ENCODE measurements around the gene SCAMP4. TPM values are rescaled to one million over a fixed set of nuclear protein-coding genes. Genes with fewer than 3 reads are reported as not detected.

SCAMP4 gene
- total RNA-seq, 1 donor from 2014 or later: 41.9 TPM

DNA sequence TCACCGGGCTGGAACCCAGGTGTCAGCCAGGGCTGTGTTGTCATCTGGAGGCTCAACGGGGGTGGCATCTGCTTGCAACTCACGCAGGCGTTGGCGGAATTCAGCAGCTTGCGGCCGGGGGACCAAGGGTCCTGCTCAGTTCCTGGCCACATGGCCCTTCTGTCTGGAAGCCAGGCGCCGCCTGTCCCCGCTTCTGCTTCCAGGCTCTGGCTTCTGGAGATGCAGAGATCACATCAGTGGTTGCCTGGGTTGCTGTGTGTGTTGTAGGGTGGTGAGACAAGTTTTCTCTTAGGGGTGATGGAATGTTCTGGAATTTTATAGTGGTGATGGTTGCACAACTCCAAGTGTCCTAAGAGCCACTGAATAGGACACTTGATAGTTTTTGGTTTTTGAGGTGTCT is 5.0 kb downstream of the SCAMP4 start:
- intact Hi-C loops (cut with micrococcal nuclease): no loop called here

DNA sequence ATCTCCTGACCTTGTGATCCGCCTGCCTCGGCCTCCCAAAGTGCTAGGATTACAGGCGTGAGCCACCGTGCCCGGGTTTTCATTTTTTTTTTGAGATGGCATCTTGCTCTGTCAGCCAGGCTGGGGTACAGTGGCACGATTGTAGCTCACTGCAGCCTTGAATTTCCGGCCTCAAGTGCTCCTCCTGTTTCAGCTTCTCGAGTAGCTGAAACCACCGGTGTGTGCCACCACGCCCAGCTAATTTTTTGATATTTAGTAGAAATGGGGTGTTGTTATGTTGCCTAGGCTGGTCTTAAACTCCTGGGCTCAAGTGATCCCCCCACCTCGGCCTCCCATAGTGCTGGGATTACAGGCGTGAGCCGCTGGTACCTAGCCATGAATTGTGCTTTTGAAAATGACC is 5.9 kb downstream of the SCAMP4 start:
- intact Hi-C loops (cut with micrococcal nuclease): no loop called here

GRCh38 chr19:1911995-1912394 is 6.8 kb downstream of the SCAMP4 start:
- intact Hi-C loops (cut with micrococcal nuclease): no loop called here

GRCh38 chr19:1912760-1913505 is 7.7 kb downstream of the SCAMP4 start:
- intact Hi-C loops (cut with micrococcal nuclease): no loop called here

DNA sequence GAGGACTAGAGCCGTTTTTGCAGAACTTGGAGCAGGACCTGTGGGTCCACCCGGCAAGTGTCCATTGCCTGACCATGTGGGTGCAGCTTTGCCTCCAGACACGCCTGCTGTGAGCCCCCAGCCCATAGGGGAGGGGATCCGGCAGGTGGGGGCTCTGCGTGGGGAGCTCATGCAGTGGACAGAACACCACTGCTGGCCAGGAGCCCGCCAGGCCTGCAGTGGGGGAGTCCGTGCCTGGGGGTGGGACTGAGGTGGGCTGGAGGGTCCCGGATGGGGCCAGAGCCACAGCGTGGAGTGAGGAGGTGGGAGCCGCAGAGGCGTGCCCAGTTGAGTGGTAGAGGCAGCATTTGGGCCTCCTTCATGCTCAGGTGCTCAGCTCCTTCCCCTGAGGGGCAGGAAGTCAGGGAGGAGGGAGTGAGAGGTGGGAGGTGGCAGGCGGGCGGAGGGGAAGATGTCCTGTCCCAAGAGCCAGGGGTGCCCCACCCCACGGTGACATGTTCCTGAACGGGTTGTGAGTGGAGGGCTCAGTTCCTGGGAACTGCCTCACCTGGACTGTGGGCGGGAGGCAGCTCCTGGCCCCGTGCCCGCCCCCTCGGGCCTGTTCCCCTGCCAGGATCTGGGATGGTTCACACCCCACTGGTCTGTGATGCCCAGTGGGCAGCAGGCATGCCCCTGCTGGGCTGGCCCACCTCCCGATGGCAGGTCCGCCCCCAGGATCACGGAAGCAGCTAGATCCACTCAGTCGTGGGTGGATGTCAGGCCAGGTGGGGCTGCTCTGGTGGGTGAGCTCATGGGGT is 8.8 kb downstream of the SCAMP4 start:
- intact Hi-C loops (cut with micrococcal nuclease): no loop called here

GRCh38 chr19:1914826-1915341 is 9.7 kb downstream of the SCAMP4 start:
- intact Hi-C loops (cut with micrococcal nuclease): no loop called here

DNA sequence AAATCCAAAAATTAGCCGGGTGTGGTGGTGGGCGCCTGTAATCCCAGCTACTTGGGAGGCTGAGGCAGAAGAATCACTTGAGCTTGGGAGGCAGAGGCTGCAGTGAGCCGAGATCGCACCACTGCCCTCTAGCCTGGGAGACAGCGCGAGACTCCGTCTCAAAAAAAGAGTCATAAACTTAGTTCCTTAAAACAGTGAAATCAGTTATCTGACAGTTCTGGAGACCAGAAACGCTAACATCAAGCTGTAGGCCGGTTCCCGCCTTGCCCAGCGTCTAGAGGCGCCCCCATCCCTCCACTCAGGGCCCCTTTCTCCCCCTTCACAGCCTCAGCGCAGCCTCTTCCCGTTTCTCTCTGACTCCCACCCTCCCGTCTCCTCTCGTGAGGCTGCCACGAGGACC is 11.9 kb downstream of the SCAMP4 start:
- intact Hi-C loops (cut with micrococcal nuclease): no loop called here

DNA sequence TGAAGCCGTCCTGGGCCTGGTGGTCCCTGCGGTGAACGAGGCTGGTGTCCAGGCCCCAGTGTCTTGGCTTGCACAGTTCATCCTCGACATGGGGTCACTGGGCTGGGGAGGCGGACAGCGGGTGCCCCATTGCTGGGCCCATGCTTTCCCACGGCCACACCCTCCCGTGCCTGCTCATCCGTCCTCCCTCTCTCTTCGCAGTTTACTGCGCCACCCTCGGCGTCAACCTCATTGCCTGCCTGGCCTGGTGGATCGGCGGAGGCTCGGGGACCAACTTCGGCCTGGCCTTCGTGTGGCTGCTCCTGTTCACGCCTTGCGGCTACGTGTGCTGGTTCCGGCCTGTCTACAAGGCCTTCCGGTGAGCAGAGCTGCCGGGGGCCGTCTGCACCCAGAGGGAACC is 12.7 kb downstream of the SCAMP4 start:
- intact Hi-C loops (cut with micrococcal nuclease): no loop called here

DNA sequence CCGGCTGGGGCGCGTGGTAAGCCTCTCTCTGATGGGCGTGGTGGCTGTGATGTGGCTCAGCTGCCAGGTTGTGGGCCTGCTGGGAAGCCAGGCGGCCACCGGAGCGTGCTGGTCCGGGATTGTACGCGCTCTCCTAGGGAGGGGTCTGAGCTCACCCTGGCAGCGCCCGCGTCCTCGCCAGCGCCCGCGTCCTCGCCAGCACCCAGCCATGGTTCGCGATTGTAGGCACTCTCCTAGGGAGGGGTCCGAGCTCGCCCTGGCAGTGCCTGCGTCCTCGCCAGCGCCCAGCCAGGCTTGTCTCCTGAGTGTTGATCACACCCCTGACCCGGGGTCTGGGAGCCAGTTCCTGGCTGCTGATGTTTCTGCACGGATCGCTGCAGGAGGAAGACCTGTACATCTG is 13.8 kb downstream of the SCAMP4 start:
- intact Hi-C loops (cut with micrococcal nuclease): no loop called here

- intact Hi-C loops (cut with micrococcal nuclease): no loop called here
Measured at GRCh38 chr19:1920644-1921043, 15.4 kb downstream of the SCAMP4 start.

GRCh38 chr19:1921326-1921725 is 16.1 kb downstream of the SCAMP4 start:
- intact Hi-C loops (cut with micrococcal nuclease): no loop called here

DNA sequence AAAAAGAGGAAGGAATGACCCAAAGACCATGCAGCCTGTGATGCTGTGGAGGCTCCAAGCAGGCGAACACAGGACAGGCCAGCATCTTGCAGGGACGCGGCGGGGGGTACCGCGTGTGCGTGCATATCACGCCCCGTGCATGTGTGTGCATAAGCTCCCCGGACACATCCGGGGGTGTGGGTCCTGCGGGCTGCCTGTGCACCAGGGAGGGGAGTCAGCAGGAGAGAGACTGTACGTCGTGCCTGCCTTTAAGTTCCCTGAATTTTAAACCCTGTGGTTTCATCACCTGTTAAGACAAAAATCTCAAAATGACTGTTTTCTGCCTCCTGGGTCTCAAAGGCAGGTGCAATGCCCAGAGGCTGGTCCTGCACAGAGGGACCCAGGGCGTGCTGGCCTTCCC is 16.6 kb downstream of the SCAMP4 start:
- intact Hi-C loops (cut with micrococcal nuclease): no loop called here

GRCh38 chr19:1922803-1923202 is 17.6 kb downstream of the SCAMP4 start:
- intact Hi-C loops (cut with micrococcal nuclease): no loop called here

- intact Hi-C loops (cut with micrococcal nuclease): no loop called here
Measured at GRCh38 chr19:1923319-1923718, 18.1 kb downstream of the SCAMP4 start.

GRCh38 chr19:1924320-1924961 is 19.2 kb downstream of the SCAMP4 start:
- intact Hi-C loops (cut with micrococcal nuclease): no loop called here

GRCh38 chr19:1925544-1925943 is 20.3 kb downstream of the SCAMP4 start:
- intact Hi-C loops (cut with micrococcal nuclease): loop anchor here (5.0 kb wide), 1 partner anchor 157 kb away; no protein-coding TSS in a partner anchor

DNA sequence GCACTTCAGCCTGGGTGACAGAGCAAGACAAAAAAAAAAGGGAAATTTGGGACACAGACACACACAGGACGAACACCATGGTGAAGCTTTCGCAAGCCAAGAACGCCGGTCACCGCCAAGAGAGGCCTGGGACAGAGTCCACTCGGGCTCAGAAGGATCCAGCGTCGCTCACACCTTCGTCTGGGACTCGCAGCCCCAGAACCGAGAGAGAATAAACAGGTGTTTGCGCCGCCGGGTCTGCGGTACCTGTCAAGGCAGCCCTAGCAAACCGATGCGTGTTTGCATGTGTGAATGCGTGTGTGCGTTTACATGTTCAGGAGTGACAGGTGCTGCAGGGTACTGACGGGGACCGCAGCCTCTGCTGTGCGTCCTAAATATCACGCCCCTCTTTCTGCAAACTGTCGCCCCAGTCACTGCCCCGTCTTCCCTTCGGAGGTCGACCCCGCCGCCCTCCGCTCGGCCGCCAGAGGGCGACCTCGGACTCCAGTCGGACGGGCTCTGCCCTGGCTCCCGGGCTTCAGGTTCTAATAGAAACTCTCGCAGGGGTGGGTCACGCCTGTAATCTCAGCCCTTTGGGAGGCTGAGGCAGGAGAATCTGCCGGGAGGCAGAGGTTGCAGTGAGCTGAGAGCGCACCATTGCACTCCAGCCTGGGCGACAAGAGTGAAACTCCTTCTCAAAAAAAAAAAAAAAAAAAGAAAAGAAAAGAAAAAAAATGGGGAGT is 24.0 kb downstream of the SCAMP4 start:
- intact Hi-C loops (cut with micrococcal nuclease): loop anchor here (1.0 to 5.0 kb wide), 3 partner anchors 24 to 153 kb away; partner anchors contain the start of genes ADAT3 and SCAMP4

GRCh38 chr19:1931445-1931844 is 26.2 kb downstream of the SCAMP4 start:
- intact Hi-C loops (cut with micrococcal nuclease): no loop called here

- intact Hi-C loops (cut with micrococcal nuclease): no loop called here
Measured at GRCh38 chr19:1932395-1932794, 27.2 kb downstream of the SCAMP4 start.

GRCh38 chr19:1933244-1933643 is 28.0 kb downstream of the SCAMP4 start:
- intact Hi-C loops (cut with micrococcal nuclease): no loop called here

DNA sequence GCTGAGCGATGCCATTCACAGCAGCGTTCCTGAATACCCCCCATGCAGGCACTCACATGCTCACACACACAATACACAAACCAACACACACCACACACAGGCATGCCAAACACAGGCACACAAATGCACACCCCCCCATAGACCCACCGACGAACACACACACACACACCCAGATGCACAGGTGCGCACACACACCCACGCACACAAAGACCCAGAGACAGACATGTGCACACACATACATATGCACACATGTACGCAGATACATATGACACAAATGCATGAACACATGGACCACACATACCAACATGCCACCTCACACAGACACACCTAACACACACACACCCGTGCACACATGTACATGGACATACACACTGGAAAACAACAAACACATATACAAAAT is 28.7 kb downstream of the SCAMP4 start:
- intact Hi-C loops (cut with micrococcal nuclease): no loop called here
